Stimulated activated CD8-positive, alpha-beta memory T cell treated with anti-CD3 and anti-CD28 coated beads, Interleukin-12 subunit alpha, Interleukin-12 subunit beta, amount 100 ng/mL, for 4 hours (primary cell): ENCODE data around the gene ACVR2B.

Source experiments
- DNase-seq: peaks from one replicate; pipeline ENCODE4 v3.0.0-alpha.2; 2020; ENCODE audit warnings: low read depth

ACVR2B gene

GRCh38 chr3:38458796-38459498 is 5.3 kb downstream of the ACVR2B start:
- no peak for DNase-seq

DNA sequence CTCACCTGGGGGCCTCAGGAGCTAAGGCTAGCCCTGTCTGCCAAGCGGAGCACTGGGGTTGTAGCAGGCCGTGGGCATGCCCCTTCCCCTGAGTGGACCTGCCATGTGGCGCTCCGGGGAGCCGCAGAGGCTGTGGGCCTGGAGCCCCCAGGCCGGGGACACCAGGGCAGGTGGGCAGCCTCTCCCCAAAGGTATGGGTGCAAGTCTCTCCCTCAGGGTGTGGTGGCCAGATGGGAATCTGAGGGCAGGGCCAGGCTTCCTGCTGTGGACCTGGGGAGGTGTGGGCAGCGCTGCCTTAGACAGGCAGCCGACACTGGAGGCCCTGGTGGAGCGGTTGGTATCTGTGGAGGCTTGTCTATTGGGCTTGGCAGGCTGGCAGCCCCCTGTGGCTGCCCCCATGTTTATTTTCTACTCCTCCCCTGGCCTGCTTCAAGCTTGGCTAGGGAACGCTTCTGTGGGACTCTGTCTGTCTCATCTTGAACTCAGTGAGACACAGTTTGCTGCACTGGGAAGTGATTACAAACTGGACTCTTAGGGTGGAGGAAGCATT is 5.9 kb downstream of the ACVR2B start:
- no peak for DNase-seq

GRCh38 chr3:38460377-38461270 is 6.9 kb downstream of the ACVR2B start:
- no peak for DNase-seq

- no peak for DNase-seq
These were observed 12.0 kb downstream of the ACVR2B start for GRCh38 chr3:38465588-38466154.

DNA sequence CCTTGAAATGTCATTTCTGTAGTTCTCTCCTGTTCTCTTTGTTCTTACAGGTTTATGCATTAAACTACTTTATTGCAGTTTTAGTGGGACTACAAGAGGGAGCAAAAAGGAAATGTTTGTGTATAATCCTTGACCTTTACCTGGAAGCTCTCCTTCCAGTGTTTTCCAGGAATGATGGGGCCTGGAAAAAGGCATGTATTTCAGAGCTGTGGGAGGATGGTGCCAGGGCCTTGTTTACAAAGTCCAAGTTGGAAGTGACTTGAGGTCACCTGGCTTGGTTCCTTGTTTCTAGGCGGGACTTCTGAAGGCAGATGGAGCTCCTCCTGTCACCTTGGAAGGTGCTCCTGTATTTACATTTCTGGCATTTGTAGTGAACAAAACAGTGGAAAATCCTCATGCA is 15.1 kb downstream of the ACVR2B start:
- DNase-seq: no peak

- no peak for DNase-seq
These were observed 16.2 kb downstream of the ACVR2B start for GRCh38 chr3:38469852-38470251.

- no peak for DNase-seq
These were observed 17.7 kb downstream of the ACVR2B start for GRCh38 chr3:38471260-38471857.

- no peak for DNase-seq
These were observed 18.7 kb downstream of the ACVR2B start for GRCh38 chr3:38472342-38472741.

DNA sequence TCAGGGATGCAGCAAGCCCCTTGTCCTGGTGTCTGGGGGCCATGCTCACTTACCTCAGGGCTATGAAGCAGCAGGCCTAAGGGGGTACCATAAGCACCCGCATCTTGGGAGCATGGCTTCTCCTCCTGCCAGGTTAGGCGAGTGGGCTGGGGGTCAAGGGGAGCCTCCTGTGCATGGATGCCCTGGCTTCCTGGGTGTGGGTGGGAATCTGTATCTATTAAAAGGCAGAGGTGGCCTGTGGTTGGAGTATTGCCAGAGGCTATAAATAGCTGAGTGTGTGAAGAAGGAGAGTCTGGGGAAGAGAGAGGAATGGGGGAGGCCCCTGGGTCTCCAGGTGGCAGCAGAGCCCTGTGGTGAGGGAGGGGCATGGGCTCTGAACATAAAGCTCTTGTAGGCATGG is 19.5 kb downstream of the ACVR2B start:
- no peak for DNase-seq

GRCh38 chr3:38474928-38475605 is 21.4 kb downstream of the ACVR2B start:
- no peak for DNase-seq

GRCh38 chr3:38475716-38476115 is 22.0 kb downstream of the ACVR2B start:
- DNase-seq: no peak

GRCh38 chr3:38476157-38476756 is 22.6 kb downstream of the ACVR2B start:
- no peak for DNase-seq

- DNase-seq: no peak
These were observed 23.5 kb downstream of the ACVR2B start for GRCh38 chr3:38477057-38477820.

DNA sequence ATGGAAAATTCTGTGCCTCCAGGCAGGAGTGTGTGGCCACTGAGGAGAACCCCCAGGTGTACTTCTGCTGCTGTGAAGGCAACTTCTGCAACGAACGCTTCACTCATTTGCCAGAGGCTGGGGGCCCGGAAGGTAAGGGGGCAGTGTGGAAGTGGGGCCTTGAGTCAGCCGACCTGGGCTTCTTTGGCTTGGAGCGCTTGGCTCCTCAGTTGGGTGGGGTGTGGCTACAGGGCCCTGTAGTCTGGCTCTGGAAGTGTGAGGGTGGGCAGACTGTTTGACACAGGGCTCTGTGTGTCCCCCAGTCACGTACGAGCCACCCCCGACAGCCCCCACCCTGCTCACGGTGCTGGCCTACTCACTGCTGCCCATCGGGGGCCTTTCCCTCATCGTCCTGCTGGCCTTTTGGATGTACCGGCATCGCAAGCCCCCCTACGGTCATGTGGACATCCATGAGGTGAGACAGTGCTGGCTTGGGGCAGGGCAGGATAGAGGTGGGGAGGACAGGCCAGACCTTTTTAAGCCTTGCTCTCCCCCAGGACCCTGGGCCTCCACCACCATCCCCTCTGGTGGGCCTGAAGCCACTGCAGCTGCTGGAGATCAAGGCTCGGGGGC is 24.3 kb downstream of the ACVR2B start:
- DNase-seq: no peak

DNA sequence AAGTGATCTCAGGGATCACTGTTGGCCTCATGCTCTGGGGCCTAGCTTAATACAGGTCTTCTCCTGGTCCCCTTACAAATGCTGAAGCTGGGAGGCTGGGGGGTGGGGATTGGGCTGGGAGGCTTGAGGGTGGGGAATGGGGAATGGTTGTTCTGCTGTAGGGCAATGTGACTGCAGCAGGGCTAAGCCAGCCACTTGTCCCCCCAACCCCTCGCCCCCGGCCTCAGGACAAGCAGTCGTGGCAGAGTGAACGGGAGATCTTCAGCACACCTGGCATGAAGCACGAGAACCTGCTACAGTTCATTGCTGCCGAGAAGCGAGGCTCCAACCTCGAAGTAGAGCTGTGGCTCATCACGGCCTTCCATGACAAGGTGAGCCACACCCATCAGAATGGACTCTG is 25.2 kb downstream of the ACVR2B start:
- no peak for DNase-seq

DNA sequence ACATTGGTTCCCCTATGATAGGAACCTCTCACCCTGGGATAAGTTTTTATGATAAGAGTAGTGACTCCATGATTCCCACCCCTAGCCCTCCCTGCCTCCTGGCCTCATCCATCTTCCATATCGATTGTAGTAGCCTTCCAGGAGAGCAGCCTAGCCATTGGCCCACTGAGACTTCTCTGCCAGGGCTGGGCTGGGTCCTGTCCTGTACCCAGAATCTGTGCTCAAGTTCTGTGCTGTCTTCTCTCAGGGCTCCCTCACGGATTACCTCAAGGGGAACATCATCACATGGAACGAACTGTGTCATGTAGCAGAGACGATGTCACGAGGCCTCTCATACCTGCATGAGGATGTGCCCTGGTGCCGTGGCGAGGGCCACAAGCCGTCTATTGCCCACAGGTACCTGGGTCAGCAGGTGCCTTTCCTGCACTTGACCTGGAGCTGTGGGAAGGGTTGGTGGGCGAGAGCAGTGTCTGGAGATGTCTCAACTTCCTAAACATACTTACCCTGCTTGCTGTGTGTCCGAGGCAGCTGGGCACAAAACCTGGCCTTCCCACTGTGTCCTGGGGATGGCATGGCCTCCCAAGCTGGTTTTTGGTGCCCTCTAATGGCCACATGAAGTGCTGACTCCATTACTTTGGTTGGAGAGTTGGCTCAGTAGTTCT is 25.9 kb downstream of the ACVR2B start:
- DNase-seq: no peak

DNA sequence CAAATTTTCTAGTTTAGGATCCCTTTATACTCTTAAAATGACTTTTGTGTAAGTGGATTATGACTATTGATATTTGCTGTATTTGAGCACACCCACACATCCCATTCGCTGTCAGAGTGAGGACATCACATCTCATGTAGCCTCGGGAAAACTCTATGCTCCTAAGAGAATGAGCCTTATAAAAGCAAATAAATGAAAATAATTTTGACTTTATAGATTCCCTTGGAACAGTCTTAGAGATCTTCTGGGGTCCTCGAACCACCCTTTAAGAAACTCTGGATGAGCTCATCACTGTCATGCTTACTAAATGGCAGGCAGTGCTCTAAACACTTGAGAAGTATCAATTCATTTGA is 26.4 kb downstream of the ACVR2B start:
- DNase-seq: no peak

DNA sequence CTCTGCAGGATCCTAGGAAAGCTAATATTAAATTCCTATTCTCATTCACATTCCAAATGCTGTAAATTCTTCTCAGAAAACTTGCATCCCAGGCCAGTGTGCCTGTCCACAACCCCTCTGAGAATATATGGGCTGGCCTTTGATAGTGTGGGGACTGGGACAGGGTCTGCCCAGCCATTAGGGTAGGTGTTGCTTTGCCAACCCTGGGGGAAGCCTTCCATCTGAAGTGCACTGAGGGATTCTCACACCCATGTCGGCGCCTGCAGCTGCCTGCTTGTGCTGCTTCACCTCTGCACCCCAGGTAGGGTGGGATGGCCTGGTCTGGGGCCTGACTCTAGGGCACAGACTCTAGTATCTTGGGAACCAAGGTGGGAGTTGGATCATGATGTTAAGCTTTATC is 27.2 kb downstream of the ACVR2B start:
- no peak for DNase-seq

GRCh38 chr3:38482951-38483350 is 29.3 kb downstream of the ACVR2B start:
- DNase-seq: no peak

- DNase-seq: no peak
These were observed 33.6 kb downstream of the ACVR2B start for GRCh38 chr3:38487323-38487722.
